RKO (cell line): ENCODE measurements around the gene NEDD4L.
"Not testable (repeated sequence)": the region's sequence is repeated elsewhere in the genome, so short reads cannot be mapped to it uniquely, and the experiment has no call there.

Experiments
- DNase-seq: peaks from one replicate; pipeline ENCODE4 v3.0.0-alpha.2; 2016; ENCODE audit warnings: low spot score

The NEDD4L gene

GRCh38 chr18:58418361-58418760 is 374.3 kb downstream of the NEDD4L start:
- no peak for DNase-seq

GRCh38 chr18:58419587-58420199 is 375.7 kb downstream of the NEDD4L start:
- DNase-seq, result no peak

GRCh38 chr18:58426611-58427010 is 382.6 kb downstream of the NEDD4L start:
- DNase-seq, result no peak

GRCh38 chr18:58427321-58427720 is 383.3 kb downstream of the NEDD4L start:
- no peak for DNase-seq

GRCh38 chr18:58429442-58429841 is 385.4 kb downstream of the NEDD4L start:
- DNase-seq, result no peak

GRCh38 chr18:58431215-58431614 is 387.2 kb downstream of the NEDD4L start:
- DNase-seq, result no peak

- no peak for DNase-seq
These were observed 388.2 kb downstream of the NEDD4L start for GRCh38 chr18:58432050-58432727.

- DNase-seq, result not testable (repeated sequence)
These were observed 391.4 kb downstream of the NEDD4L start for GRCh38 chr18:58435221-58436005.

- DNase-seq, result no peak
These were observed 394.3 kb downstream of the NEDD4L start for GRCh38 chr18:58438161-58438957.

GRCh38 chr18:58438958-58439300 is 394.9 kb downstream of the NEDD4L start:
- DNase-seq, result no peak

GRCh38 chr18:58443671-58444070 is 399.6 kb downstream of the NEDD4L start:
- DNase-seq, result no peak

- DNase-seq, result no peak
These were observed 402.5 kb downstream of the NEDD4L start for GRCh38 chr18:58446391-58447060.

GRCh38 chr18:58447402-58448095 is 403.5 kb downstream of the NEDD4L start:
- DNase-seq, result no peak

GRCh38 chr18:58449464-58449863 is 405.4 kb downstream of the NEDD4L start:
- no peak for DNase-seq
